Measurements from ENCODE around the gene RPSA.
A peak's percentile ranks its signal among the peaks of the same experiment; 100 is the strongest.
"Not testable (repeated sequence)": the region's sequence is repeated elsewhere in the genome, so short reads cannot be mapped to it uniquely, and the experiment has no call there.

Gene RPSA

DNA sequence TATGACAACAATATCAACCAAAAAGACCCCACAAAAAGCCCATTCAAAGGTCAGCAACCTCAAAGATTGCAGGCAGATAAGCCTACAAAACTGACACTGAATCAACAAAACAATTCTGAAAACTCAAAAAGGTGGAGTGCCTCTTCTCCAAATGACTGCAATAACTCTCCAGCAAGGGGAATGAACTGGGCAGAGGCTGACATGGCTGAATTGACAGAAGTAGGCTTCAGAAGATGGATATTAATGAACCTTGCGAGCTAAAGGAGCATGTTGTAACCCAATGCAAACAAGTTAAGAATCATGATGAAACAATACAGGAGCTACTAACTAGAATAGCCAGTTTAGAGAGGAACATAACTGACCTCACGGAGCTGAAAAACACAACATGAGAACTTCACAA, 43.7 kb upstream of the RPSA start:
- H3K27ac ChIP-seq, result no peak overlapping the region
- H3K36me3 ChIP-seq (ENCODE audit: control insufficient read depth, insufficient read depth, low read length), result no peaks in the 10 kb centered on the region
- H3K79me2 ChIP-seq, result no peaks in the 10 kb centered on the region
- H3K4me2 ChIP-seq (ENCODE audit: low read length), result no peak overlapping the region
- no peaks in the 10 kb centered on the region for H3K4me1 ChIP-seq
- H3K9ac ChIP-seq, result no peak overlapping the region
- TF ChIP-seq, protein P1, sequence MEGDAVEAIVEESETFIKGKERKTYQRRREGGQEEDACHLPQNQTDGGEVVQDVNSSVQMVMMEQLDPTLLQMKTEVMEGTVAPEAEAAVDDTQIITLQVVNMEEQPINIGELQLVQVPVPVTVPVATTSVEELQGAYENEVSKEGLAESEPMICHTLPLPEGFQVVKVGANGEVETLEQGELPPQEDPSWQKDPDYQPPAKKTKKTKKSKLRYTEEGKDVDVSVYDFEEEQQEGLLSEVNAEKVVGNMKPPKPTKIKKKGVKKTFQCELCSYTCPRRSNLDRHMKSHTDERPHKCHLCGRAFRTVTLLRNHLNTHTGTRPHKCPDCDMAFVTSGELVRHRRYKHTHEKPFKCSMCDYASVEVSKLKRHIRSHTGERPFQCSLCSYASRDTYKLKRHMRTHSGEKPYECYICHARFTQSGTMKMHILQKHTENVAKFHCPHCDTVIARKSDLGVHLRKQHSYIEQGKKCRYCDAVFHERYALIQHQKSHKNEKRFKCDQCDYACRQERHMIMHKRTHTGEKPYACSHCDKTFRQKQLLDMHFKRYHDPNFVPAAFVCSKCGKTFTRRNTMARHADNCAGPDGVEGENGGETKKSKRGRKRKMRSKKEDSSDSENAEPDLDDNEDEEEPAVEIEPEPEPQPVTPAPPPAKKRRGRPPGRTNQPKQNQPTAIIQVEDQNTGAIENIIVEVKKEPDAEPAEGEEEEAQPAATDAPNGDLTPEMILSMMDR (IDR thresholded peaks at IDR 0.05), result no peak
- no peak overlapping the region for H3K4me3 ChIP-seq (ENCODE audit: low read depth, low read length)
- H2AFZ ChIP-seq, result no peak overlapping the region
- no peaks in the 10 kb centered on the region for H3K27me3 ChIP-seq (ENCODE audit: control insufficient read depth, insufficient read depth, low read length)
- no peaks in the 10 kb centered on the region for H3K9me3 ChIP-seq (ENCODE audit: control insufficient read depth, low read length)

DNA sequence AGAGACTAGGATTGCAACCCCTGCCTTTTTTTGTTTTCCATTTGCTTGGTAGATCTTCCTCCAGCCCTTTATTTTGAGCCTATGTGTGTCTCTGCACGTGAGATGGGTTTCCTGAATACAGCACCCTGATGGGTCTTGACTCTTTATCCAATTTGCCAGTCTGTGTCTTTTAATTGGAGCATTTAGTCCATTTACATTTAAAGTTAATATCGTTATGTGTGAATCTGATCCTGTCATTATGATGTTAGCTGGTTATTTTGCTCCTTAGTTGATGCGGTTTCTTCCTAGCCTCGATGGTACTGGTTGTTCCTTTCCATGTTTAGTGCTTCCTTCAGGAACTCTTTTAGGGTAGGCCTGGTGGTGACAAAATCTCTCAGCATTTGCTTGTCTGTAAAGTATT, 36.1 kb upstream of the RPSA start:
- not testable (repeated sequence) for H3K79me2 ChIP-seq; H2AFZ ChIP-seq; H3K4me3 ChIP-seq (ENCODE audit: low read depth, low read length); H3K4me1 ChIP-seq; H3K27me3 ChIP-seq (ENCODE audit: control insufficient read depth, insufficient read depth, low read length); H3K9ac ChIP-seq; H3K4me2 ChIP-seq (ENCODE audit: low read length); H3K9me3 ChIP-seq (ENCODE audit: control insufficient read depth, low read length); H3K27ac ChIP-seq; H3K36me3 ChIP-seq (ENCODE audit: control insufficient read depth, insufficient read depth, low read length)

DNA sequence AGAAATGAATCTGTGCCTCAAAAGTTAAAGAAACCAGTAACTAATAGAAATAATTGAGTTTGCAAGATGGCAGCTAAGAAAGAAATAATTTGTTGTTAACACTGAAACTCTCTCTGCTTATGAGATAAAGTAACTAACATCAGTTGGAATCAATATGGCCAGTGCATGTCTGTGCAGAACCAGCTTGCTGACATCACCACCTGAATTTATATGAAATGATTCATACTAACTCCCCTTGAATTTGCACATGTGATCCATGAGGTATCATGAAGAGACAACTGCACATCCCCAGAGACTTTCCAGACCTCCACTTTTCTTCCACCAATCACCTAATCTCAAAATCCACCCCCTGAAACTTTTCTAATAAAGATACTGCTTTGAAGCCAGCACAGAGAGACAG, 33.7 kb upstream of the RPSA start:
- H3K4me1 ChIP-seq, result no peaks in the 10 kb centered on the region
- H2AFZ ChIP-seq, result no peak overlapping the region
- H3K4me2 ChIP-seq (ENCODE audit: low read length), result no peak overlapping the region
- no peaks in the 10 kb centered on the region for H3K9me3 ChIP-seq (ENCODE audit: control insufficient read depth, low read length)
- no peaks in the 10 kb centered on the region for H3K36me3 ChIP-seq (ENCODE audit: control insufficient read depth, insufficient read depth, low read length)
- no peak overlapping the region for H3K4me3 ChIP-seq (ENCODE audit: low read depth, low read length)
- no peaks in the 10 kb centered on the region for H3K27me3 ChIP-seq (ENCODE audit: control insufficient read depth, insufficient read depth, low read length)
- no peak overlapping the region for H3K27ac ChIP-seq
- H3K9ac ChIP-seq, result no peak overlapping the region
- TF ChIP-seq, protein P1 (IDR thresholded peaks at IDR 0.05), result no peak
- H3K79me2 ChIP-seq, result no peaks in the 10 kb centered on the region

DNA sequence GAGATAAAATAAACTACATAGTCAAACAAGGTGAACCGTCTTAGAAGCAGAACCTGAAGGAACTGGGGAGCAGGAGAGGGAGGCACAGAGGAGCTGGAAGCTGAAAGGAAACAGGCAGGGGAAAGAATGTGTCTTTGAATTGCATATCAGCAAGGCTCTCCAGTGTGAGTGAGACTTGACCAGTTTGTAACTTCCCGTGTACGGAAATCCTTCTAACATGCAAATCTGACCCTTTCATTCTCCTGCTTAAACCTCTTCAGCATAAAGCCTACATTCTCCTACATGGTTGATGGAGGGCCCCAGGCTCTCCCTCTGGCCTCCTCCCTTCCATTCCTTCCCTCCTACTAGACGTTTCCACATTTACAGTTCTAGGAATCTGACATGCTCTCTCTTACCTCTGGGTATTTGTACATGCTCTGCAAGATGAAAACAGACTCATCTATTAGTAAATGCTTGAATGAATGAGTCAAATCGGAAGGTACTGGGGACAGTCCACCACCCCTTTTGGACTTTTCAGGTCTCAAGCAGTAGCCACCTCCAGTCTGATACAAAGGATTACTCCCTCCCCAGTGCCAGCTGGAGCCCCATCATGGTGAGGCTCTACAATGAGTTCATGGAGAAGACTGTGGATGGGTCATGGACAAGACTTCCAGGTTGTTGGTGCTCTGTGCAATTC, 29.4 kb upstream of the RPSA start:
- H3K36me3 ChIP-seq (ENCODE audit: control insufficient read depth, insufficient read depth, low read length), result no peaks in the 10 kb centered on the region
- no peak overlapping the region for H3K4me2 ChIP-seq (ENCODE audit: low read length)
- H3K9me3 ChIP-seq (ENCODE audit: control insufficient read depth, low read length), result no peaks in the 10 kb centered on the region
- TF ChIP-seq, protein P1 (IDR thresholded peaks at IDR 0.05), result no peak
- no peaks in the 10 kb centered on the region for H3K27me3 ChIP-seq (ENCODE audit: control insufficient read depth, insufficient read depth, low read length)
- no peak overlapping the region for H3K27ac ChIP-seq
- H3K4me3 ChIP-seq (ENCODE audit: low read depth, low read length), result no peak overlapping the region
- no peaks in the 10 kb centered on the region for H3K4me1 ChIP-seq
- no peaks in the 10 kb centered on the region for H3K79me2 ChIP-seq
- no peak overlapping the region for H2AFZ ChIP-seq
- no peak overlapping the region for H3K9ac ChIP-seq

- H3K27me3 ChIP-seq (ENCODE audit: control insufficient read depth, insufficient read depth, low read length), result no peaks in the 10 kb centered on the region
- H3K4me3 ChIP-seq (ENCODE audit: low read depth, low read length), result no peak overlapping the region
- no peak overlapping the region for H2AFZ ChIP-seq
- no peaks in the 10 kb centered on the region for H3K4me1 ChIP-seq
- H3K9me3 ChIP-seq (ENCODE audit: control insufficient read depth, low read length), result no peaks in the 10 kb centered on the region
- no peaks in the 10 kb centered on the region for H3K36me3 ChIP-seq (ENCODE audit: control insufficient read depth, insufficient read depth, low read length)
- H3K4me2 ChIP-seq (ENCODE audit: low read length), result no peak overlapping the region
- H3K9ac ChIP-seq, result no peak overlapping the region
- H3K79me2 ChIP-seq, result no peaks in the 10 kb centered on the region
- TF ChIP-seq, protein P1 (IDR thresholded peaks at IDR 0.05), result peak; percentile 75
- H3K27ac ChIP-seq, result no peak overlapping the region
Measured at GRCh38 chr3:39378088-39378487, 28.4 kb upstream of the RPSA start.
